Hepatocyte (in vitro differentiated cells): Measurements from ENCODE around the gene MICAL3.

Experiments used
- EZH2 ChIP-seq: fragments of 200-600 bp; sonication (generic); IDR thresholded peaks from 2 replicates; pipeline ENCODE4 v1.6.1; 2016; ENCODE audit warnings: antibody characterized with exemption, mild to moderate bottlenecking, borderline replicate concordance
- TF ChIP-seq, protein P1 (sequence below): fragments of 200-600 bp; sonication (generic); IDR thresholded peaks from 2 replicates; pipeline ENCODE4 v1.5.1; 2016; ENCODE audit warnings: antibody characterized with exemption, mild to moderate bottlenecking; ENCODE audit not compliant: poor library complexity

DNA sequence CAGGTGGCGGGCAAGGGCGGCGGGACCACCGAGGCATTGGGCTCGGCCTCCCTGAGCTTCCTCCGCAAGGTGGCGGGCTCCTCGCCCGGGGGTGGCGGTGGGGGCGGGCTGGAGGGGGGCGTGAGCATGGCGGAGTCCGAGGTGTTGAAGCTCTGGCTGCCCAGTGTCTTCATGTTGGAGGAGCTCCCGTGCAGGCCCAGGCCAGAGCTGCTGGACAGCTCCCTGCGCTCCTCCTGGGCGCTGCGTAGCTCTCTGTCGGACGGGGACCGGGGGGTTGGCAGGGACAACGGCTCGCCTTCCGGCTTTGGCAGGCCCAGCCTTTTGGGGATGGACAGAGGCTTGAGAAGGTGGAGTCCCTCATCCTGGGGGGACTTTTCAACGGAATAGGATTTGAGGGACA is 206.2 kb downstream of the MICAL3 start:
- TF ChIP-seq, protein P1, sequence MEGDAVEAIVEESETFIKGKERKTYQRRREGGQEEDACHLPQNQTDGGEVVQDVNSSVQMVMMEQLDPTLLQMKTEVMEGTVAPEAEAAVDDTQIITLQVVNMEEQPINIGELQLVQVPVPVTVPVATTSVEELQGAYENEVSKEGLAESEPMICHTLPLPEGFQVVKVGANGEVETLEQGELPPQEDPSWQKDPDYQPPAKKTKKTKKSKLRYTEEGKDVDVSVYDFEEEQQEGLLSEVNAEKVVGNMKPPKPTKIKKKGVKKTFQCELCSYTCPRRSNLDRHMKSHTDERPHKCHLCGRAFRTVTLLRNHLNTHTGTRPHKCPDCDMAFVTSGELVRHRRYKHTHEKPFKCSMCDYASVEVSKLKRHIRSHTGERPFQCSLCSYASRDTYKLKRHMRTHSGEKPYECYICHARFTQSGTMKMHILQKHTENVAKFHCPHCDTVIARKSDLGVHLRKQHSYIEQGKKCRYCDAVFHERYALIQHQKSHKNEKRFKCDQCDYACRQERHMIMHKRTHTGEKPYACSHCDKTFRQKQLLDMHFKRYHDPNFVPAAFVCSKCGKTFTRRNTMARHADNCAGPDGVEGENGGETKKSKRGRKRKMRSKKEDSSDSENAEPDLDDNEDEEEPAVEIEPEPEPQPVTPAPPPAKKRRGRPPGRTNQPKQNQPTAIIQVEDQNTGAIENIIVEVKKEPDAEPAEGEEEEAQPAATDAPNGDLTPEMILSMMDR: no peak
- TF ChIP-seq EZH2: no peak
